Adipose tissue (tissue), 3 donors: Measurements from ENCODE around the gene AK1. TPM values are rescaled to one million over a fixed set of nuclear protein-coding genes. Genes with fewer than 3 reads are reported as not detected.
"Not testable (repeated sequence)": the region's sequence is repeated elsewhere in the genome, so short reads cannot be mapped to it uniquely, and the experiment has no call there.

Source experiments
- H3K27ac ChIP-seq: one replicate; pipeline ENCODE4 v1.5.1; 2013; ENCODE audit warnings: low read depth, low read length
- WGBS, 3 donors: extraction: QIAGEN DNeasy Blood & Tissue Kit; methylation state at CpG; one replicate each; pipeline ENCODE4 v1.1.7; 2013; 5-methylcytosine and 5-hydroxymethylcytosine counted together
- polyA plus RNA-seq, 3 donors: library from polyadenylated mRNA; stranded (reverse); fragments of 200-250 nt; gene quantifications; one replicate each; pipeline ENCODE4 v1.2.3, GENCODE V29; 2013
- donor health status: healthy with polysubstance abuse.
- donor health status: Bipolar disorder and iron deficiency.
- donor health status: healthy.

The AK1 gene
- polyA plus RNA-seq, 3 donors, result 20.9 to 85.4 (median 71.1) TPM

DNA sequence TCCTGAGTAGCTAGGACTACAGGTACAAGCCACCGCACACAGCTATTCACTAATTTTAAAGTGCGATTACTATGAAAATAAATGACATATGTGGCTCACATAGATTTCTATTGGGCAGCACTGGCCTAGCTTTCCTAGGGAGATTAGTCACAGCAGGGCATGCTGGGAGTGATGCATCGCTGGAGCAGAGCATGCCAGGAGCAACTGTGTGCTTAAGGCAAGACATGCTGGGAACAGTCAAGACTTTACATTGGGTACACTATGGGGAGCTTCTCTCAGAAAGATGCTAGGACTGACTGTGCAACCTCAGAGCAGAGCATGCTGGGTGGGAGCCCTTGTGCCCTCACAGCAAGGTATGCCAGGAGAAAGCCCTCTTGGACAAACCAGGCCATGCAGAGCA is 12.6 kb upstream of the AK1 start:
- H3K27ac ChIP-seq, result no peak overlapping the region
- WGBS, 3 donors, result 91 to 97% (median 96%) methylated on average over 3 of the region's 3 CpGs

DNA sequence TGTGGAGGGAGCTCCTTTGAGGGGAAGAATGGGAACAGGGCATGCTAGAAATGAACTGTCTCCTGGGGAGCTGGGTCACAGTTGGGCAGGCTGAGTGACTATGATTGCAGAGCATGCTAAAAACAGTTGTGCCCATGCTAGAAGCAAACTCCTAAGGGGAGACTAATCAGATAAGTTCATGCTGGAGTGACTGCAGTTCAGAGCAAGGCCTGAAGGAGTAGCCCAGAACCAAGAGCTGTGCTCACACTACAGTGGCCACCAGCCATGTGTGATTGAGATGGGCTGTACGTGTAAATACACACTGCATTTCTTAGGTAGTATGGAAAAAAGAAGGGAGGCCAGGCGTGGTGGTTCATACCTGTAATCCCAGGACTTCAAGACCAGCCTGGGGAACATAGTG is 10.3 kb upstream of the AK1 start:
- no peak overlapping the region for H3K27ac ChIP-seq
- 64 to 90% (median 84%) methylated on average over 2 of the region's 2 CpGs for WGBS, 3 donors

DNA sequence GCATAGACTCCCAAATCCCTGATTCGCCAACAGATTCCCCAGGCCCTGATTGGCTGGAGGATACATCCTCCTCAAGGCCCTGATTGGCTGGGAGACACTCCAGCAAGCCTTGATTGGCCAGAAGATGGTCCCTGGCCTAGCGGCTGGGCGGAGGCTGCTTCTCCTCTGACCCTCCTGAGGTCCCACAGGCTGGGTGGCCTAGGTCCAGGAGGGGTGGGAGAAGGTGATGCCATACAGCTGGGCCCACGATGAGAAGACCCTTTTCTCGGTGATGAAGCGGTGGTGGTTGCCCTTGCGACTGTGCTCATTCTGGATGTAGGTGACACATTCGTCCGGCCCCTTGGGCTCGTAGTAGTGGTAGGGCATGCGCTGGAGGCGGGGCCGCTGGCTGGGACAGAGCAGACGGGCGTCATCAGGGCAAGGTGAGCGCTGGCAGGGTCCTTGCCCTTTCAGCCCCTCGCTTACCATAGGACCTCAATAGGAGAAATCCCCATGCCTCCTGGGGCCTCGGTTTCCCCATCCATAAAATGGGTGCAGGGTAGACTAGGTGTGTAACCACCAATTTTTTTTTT is 9.0 kb upstream of the AK1 start:
- H3K27ac ChIP-seq, result no peak overlapping the region
- WGBS, 3 donors, result 96% methylated on average over 18 of the region's 18 CpGs

DNA sequence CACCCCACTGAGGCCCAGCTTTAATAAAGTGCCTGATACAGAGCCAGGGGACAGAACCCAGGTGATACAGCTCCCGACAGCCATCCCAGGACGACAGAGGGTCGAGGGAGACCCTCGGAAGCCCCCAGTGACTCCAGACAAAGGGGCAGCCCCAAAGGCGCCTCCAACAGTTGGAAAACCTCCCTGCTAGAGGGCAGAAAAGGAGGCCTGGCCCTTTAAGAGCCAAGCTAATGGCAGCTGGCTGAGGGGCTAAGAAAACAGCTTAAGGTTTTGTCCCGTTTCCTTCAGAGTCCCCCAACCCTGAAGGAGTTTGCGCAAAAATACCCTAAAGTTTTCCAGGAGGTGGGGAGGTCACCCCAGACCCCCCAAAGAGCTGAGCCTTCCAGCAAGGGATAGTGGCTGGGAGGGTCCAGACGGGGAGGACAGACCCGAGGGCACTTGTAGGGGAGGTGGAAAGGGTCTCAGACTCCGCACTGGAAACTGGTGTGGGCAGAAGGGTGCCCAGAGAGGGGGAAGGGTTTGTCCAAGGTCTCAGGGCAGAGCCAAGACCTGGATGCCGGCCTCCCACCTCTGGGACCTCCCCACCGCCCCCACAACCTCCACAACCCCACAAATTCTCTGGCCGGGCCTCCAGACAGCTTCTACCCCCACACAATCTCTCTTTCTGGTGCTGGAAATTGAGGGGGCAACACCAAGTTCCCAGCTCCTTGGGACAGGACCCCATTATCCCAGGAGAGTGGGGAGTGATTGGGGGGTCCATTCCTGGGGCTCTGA is 8.2 kb upstream of the AK1 start:
- WGBS, 3 donors, result 77 to 81% (median 81%) methylated on average over 12 to 13 of the region's 13 CpGs
- H3K27ac ChIP-seq, result no peak overlapping the region

DNA sequence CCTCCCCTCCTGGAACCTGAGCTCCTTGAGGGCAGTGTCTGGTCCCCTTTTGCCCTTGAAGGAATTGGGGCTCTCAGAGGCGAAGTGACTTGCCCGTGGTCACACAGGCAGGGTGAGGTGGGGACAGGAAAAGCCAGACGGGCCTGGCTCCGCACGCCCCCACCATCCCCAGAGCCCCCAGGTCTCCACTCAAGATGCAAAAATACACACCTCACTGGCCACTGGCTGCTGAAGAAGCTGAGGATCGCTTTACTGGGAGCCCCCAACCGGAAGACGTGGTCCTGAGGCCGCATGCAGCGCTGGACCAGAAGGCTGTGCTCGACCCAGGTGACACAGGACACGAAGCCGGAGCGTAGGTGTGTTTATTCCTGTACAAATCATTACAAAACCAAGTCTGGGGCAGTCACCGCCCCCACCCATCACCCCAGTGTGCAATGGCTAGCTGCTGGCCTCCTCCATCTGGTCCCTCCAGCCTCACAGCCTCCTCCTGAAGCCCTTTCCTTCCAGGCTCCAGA is 7.6 kb upstream of the AK1 start:
- WGBS, 3 donors, result 68 to 78% (median 69%) methylated on average over 15 of the region's 15 CpGs
- no peak overlapping the region for H3K27ac ChIP-seq

DNA sequence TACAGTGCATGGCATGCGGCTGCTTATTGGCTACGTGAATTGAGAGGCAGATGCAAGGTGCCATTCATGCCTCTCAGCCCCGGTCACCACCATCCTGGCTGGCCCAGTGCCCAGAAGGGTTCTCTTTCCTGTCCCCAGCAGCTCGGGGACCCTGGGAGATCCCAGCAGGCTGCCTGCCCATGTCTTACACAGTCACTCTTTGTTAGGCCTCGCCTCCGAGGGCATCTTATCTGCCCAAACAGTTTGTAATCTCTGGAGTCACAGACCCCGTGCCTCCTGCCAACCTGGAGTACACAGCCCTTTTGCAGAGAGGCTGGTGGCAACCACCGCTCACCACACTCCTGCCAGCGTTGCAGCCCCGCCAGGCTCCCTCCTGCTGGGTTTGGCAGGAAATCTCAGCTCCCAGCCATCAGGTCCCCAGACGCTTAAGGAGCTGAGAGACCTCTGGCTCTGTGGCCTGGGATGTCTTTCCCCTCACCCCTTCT is 7.0 kb upstream of the AK1 start:
- H3K27ac ChIP-seq, result no peak overlapping the region
- WGBS, 3 donors, result 22 to 38% (median 34%) methylated on average over 11 of the region's 11 CpGs

DNA sequence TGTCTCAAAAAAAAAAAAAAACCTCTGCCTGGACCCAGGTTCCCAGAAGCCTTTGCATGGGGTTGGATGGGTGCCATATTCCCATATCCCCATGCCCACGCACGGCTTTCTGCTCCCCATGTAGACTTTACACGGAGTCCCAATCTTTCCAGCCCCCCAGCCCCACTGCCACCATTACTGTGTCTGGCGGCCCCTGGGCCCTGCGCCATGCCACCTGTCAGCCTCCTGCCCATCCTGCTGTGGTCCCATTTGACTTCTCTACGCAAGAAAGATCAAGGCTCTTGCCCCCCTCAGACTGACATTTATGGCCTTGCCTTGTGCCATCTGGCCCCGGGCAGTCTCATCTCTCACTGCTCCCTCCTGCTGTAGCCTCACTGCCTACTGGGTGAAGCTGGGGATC is 6.5 kb upstream of the AK1 start:
- WGBS, 3 donors, result 71 to 87% (median 76%) methylated on average over 7 of the region's 7 CpGs
- H3K27ac ChIP-seq, result no peak overlapping the region

DNA sequence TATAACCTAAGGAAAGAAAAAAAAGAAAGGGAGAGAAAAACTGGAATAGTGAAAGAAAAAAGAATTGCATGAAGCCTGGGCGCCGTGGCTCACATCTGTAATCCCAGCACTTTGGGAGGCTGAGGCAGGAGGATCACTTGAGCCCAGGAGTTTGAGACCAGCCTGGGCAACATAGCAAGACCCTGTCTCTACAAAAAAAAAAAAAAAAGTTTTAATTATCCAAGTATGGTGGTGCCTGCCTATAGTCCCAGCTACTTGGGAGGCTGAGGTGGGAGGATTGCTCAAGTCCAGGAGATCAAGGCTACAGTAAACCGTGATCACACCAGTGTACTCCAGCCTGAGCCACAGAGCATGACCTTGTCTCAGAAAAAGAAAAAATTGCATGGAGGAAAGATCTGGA is 4.2 kb upstream of the AK1 start:
- 79 to 85% (median 84%) methylated on average over 3 of the region's 3 CpGs for WGBS, 3 donors
- H3K27ac ChIP-seq, result not testable (repeated sequence)

DNA sequence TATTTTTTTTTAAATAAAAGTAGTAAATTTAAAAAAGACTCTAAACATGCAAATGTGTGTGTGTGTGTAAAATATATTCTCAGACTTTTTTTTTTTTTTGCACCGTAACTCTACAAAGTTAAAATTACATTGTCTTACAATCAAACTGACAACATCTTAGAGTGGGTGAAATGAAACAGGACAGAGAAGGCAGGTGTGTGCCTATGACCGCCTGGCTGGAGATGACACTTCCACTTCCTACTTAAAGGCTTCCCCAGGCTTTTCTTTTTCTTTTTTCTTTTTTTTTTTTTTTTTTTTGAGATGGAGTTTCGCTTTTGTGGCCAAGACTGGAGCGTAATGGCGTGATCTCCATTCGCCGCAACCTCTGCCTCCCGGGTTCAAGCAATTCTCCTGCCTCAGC is 2.7 kb upstream of the AK1 start:
- H3K27ac ChIP-seq, result no peak overlapping the region
- WGBS, 3 donors, result 74 to 82% (median 74%) methylated on average over 8 of the region's 8 CpGs

DNA sequence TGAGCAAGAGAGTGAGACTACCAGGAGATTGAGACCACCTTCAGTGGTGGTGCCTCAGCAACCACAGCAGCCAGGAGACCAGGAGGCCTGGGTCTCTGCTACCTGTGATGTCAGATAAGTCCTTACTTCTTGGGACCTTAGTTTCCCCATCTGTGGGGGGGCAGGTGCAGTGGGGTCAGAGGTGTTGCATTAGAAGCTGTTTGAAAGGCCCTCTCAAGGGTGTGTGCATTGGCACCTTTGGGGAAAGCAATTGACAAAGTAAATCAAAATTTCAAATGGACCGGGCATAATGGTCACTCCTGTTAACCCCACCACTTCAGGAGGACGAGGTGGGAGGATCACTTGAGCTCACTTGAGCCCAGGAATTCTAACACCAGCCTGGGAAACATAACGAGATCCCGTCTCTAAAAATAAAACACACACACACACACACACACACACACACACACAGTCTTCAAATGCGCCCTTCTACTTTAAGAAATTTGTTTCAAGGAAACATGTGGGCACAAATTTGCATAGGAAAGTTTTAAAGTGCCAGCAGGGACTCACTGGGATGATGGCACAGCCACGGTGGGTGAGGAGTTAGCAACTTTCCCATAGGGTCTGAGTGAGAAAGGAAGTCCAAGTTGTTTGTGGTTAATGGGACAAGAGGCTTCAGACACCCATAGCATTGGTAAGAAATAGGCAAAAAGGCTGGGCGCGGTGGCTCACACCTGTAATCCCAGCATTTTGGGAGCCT is 1.3 kb upstream of the AK1 start:
- 68 to 70% (median 68%) methylated on average over 8 of the region's 8 CpGs for WGBS, 3 donors
- no peak overlapping the region for H3K27ac ChIP-seq

DNA sequence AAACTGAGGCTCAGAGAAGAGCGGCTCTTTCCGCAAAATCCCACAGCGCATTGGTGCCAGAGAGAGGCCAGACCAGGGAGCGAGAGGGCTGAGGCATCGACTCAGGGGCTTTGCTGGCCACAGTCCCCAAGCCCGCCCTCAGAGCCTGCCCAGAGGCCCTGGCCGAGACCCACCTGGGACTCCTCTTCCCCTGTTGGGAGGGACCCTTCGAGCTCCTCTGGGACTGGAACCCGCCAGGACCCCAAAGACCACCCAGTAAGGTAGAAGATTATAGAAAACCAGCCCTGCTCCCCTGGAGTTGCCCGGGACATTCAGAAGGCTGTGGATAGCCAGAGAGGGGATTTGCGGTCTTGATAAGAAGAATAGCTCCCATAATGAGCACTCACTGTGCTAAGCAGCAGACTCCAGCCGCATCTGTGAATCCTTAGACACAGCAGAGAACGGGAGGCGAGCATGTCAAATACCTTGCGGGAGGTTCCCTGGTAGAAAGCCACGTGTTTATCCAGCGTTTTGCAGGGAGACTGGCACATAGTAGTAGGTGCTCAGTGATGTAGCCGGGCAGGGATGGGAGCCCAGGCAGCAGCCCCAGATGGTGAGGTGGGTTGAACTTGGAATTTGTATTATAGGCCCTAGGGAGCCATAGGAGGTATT is 651 bp upstream of the AK1 start:
- H3K27ac ChIP-seq, result no peak overlapping the region
- WGBS, 3 donors, result 38 to 56% (median 52%) methylated on average over 18 of the region's 18 CpGs

DNA sequence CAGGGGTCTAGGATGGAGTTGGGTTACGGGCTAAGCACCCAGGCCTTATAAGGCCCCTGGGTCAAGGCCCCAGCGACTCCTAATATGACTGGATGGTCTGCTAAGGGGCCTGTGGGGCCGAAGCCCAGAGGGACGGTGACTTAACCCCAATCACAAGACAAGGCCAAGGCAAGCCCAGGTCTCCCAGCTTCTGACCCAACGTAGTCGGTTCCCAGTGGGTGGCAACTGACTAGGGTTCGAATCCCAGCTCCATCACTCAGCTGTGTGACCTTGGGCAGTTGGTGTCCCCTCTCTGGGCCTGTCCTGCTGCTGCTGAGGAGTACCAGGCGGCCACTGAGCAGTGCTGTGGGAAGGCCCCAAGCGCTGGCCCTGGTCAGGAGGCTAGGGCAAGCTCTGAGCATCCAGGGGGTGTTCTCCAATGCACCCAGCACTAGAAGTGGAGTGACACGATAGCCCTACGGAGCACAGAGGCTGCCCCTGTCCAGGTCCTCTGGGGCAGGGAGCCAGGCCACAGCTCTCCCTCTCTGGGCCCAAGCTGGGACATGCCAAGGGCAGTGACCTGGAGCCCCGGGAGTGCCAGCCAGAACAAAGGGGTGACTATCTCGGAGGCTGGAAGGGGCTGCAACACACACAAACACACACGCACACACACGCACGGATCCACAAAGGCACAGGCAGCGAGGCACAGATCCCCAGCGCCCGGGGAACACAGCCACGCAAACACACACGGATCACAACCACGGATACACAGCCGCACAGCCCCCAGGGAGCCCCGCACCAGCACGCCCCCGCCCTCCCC is 512 bp downstream of the AK1 start:
- WGBS, 3 donors, result 26 to 35% (median 33%) methylated on average over 25 to 26 of the region's 26 CpGs
- no peak overlapping the region for H3K27ac ChIP-seq

DNA sequence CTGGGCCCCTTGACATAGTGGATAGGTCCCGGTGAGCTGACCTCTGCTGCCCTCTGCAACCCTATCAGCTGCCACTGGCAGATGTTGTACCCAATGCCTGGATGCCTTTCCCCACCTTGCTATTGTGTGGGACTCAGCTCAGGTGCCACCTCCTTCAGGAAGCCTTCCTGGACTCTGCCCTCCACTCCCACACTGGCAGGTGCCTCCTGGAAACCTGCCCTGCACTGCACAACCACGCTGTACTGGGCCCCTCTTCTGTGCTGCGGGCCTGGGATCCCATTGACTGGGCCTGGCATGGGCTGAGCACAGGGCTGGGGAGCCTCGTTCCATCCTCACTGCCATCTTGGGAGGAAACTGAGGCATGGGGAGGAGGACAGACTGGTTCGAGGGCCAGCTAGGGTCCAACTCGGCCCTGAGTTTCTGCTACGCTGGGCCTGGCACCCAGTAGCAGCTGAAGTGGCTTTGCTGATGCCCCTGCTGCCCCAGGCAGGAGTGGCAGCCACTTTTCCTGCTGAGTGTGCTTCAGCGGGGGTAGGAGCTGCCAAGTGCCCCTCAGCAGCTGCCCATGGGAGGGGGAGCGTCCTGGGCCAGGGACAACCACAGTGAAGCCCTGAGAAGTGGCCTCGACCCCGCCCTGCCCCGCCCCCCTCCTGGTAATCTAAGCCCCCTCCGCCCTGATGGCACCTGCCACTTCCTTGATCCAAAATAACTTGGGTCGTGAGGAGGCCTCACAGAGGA is 1.3 kb downstream of the AK1 start:
- H3K27ac ChIP-seq, result no peak overlapping the region
- WGBS, 3 donors, result 75 to 81% (median 80%) methylated on average over 14 of the region's 14 CpGs

DNA sequence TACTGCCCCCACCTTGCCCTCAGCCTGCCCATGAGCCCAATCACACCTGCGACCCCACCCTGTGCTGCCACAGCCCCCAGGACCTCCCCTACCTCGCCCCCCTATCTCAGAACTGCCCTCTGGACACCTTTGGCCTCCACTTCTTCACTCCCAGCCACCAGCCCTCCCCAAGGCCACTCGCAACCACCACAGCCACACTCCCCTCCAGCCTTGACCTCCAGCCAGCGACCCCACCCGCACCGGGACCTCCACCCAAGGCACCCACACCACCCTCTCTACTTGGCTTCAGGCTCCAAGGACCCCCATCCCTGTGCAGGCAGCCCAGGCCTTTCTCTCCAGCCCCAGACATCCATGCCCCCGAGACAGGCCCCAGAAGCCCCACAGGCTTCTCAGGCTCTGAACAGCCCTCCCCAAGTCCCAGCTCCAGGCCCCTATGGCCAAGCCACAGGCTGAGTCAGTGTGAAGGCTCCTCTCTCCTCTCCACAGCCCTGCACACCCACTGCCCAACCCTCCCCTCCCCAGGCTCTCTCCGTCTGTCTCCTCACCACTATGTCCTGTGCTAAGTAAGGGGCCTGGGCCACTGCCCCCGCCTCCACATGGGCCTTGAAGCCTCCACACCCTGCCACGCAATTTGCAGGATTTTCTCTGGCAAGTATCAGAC is 2.0 kb downstream of the AK1 start:
- WGBS, 3 donors, result 74 to 81% (median 77%) methylated on average over 9 to 10 of the region's 10 CpGs
- no peak overlapping the region for H3K27ac ChIP-seq

DNA sequence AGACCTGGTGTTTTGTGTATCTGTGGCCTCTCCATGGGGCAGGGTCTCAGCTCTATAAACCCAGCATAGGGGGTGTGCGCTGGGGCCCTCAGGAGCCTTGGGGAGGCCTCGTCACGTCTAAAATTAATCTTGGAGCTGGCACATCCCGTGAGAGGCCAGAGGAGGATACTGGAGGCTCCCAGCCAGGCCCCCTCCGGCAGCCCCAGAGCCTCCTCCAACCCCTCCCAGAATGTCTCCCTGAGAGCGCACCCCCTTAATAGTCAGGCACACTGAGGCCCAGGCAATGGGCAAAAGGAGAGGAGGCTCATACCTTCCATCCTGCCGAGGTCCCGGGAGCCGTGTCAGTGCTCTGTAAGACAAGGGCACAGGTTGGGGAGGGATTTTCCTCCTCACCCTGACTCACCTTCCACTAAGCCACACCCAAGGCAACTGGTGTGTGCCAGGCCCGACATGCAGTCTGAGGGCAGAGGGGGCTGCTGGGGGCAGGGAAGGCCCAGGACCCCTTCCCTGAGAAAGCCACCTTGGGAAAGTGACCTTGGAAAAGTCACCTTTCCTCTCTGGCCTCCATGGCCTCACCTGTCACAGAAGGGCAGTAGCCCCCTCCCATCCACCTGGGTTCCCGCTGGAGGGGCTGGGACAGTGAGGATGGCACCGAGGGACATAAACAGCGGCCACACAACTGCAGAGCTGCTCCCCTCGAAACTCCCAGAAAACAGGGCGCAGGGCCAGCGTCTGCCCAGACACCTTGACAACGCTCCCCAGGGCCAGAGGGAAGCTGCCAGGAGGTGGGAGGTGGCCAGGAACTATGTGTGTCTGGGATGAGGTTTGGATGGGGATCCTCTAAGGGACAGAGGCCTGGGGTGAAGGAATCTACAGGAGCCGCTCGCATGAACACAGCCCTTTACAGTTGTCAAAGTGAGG is 2.9 kb downstream of the AK1 start:
- no peak overlapping the region for H3K27ac ChIP-seq
- 76 to 82% (median 77%) methylated on average over 19 of the region's 19 CpGs for WGBS, 3 donors

DNA sequence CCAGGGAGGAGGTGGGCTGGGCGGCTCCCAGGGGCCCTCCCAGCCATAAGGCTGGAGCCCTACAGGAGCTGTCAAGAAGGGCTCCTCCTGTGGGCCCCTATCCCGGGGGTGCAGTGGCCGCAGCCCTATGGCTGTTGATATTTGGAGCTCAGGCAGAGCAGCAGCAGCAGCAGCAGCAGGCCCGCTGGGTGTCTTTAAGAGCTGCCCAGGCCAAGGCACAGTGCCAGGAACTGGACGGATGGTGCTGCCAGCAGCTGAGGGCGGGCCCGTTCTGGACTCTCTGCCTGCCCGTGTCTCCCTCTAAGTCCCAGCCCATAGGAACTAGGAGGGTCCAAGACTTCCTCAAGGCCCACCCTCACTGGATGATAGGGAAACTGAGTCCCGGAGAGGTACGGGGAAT is 3.6 kb downstream of the AK1 start:
- H3K27ac ChIP-seq, result no peak overlapping the region
- 28 to 49% (median 49%) methylated on average over 9 to 10 of the region's 10 CpGs for WGBS, 3 donors
